Measurements from ENCODE around the gene NBEAL2.
A peak's percentile ranks its signal among the peaks of the same experiment; 100 is the strongest.

Gene NBEAL2

GRCh38 chr3:47000198-47000815 is 20.8 kb downstream of the NBEAL2 start:
- no peak for DNase-seq

GRCh38 chr3:47000922-47001730 is 21.7 kb downstream of the NBEAL2 start:
- DNase-seq: no peak

GRCh38 chr3:47001731-47002170 is 22.3 kb downstream of the NBEAL2 start:
- DNase-seq: no peak

DNA sequence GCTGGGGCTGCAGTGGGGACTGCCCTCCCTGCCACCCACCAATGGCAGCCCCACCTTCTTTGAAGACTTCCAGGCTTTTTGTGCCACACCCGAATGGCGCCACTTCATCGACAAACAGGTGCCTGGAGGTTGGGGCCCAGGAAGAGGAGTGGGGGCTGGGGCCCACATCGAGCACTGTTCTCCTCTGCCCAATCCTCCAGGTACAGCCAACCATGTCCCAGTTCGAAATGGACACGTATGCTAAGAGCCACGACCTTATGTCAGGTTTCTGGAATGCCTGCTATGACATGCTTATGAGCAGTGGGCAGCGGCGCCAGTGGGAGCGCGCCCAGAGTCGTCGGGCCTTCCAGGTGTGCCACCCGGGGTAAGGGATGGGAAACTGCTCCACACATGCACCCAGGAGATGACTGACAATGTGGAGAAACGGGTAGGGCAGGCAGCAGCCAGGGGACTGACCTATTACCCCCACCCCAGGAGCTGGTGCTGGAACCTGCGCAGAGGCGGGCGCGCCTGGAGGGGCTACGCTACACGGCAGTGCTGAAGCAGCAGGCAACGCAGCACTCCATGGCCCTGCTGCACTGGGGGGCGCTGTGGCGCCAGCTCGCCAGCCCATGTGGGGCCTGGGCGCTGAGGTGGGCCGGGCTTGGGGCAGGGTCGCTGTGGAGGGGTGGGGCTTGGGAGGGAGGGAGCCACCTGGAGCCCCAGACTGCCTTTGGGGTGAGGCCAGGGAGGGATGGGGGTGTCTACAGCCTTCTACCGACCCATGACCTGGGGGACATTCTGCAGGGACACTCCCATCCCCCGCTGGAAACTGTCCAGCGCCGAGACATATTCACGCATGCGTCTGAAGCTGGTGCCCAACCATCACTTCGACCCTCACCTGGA is 22.9 kb downstream of the NBEAL2 start:
- DNase-seq: no peak

- DNase-seq: no peak
Observed at GRCh38 chr3:47003056-47003410, 23.6 kb downstream of the NBEAL2 start.

GRCh38 chr3:47003461-47004368 is 24.2 kb downstream of the NBEAL2 start:
- DNase-seq: no peak

GRCh38 chr3:47004369-47005211 is 25.1 kb downstream of the NBEAL2 start:
- no peak for DNase-seq

GRCh38 chr3:47005212-47006144 is 26.0 kb downstream of the NBEAL2 start:
- no peak for DNase-seq

GRCh38 chr3:47006145-47006651 is 26.7 kb downstream of the NBEAL2 start:
- DNase-seq: no peak

DNA sequence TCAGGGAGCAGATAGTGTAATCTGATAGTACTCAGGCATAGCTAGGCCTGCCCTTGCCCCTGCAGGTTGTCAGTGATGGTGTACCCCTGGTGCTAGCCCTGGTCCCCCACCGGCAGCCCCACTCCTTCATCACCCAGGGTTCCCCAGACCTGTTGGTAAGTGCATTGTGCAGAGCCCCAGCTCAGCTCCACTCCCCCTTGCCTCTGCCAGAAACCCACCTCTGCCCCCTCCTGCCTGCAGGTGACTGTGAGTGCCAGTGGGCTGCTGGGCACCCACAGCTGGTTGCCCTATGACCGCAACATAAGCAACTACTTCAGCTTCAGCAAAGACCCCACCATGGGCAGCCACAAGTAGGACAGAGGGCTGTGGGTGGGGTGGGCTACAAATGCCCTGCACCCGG is 27.5 kb downstream of the NBEAL2 start:
- no peak for DNase-seq

DNA sequence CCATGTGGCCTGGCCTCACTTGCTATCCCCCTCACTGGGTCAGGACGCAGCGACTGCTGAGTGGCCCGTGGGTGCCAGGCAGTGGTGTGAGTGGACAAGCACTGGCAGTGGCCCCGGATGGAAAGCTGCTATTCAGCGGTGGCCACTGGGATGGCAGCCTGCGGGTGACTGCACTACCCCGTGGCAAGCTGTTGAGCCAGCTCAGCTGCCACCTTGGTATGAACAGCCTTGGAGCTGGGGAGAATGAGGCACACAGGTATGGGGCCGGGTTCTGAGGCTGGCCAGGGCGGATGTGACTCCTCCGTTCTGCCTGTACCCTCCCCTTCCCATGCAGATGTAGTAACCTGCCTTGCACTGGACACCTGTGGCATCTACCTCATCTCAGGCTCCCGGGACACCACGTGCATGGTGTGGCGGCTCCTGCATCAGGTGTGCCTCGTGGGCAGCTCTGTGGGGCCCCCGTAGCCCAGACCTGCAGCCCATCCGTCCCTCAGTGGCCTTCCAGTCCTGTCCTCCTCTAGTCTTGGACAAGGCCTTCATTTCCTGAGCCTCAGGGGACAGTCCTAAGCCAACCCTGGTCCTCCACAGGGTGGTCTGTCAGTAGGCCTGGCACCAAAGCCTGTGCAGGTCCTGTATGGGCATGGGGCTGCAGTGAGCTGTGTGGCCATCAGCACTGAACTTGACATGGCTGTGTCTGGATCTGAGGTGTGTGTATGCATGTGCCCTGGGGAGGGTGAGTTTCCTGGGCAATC is 28.2 kb downstream of the NBEAL2 start:
- no peak for DNase-seq

DNA sequence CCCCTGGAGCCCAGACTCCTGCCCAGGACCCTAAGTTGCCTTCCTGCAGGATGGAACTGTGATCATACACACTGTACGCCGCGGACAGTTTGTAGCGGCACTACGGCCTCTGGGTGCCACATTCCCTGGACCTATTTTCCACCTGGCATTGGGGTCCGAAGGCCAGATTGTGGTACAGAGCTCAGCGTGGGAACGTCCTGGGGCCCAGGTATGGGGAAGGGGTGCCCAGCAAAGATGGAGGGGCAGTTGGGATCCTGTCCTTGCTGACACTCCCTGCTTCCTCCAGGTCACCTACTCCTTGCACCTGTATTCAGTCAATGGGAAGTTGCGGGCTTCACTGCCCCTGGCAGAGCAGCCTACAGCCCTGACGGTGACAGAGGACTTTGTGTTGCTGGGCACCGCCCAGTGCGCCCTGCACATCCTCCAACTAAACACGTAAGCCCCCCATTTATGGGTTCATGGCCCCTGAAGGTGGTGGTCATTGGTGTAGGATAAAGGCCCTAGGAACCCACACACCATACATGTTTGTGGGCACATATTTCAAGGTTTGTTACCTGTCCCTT is 28.8 kb downstream of the NBEAL2 start:
- DNase-seq: no peak

DNA sequence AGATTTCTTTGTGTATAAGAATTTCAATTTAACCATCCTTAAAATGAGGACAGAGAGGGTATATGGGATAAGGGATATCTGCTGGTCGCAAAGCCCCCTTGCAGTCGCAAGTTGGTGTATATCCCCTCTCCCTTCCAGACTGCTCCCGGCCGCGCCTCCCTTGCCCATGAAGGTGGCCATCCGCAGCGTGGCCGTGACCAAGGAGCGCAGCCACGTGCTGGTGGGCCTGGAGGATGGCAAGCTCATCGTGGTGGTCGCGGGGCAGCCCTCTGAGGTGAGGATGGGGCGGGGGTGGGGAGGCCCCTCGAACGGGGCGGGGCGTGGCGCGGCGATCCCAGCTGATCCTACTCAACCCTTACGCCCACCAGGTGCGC is 29.4 kb downstream of the NBEAL2 start:
- no peak for DNase-seq

DNA sequence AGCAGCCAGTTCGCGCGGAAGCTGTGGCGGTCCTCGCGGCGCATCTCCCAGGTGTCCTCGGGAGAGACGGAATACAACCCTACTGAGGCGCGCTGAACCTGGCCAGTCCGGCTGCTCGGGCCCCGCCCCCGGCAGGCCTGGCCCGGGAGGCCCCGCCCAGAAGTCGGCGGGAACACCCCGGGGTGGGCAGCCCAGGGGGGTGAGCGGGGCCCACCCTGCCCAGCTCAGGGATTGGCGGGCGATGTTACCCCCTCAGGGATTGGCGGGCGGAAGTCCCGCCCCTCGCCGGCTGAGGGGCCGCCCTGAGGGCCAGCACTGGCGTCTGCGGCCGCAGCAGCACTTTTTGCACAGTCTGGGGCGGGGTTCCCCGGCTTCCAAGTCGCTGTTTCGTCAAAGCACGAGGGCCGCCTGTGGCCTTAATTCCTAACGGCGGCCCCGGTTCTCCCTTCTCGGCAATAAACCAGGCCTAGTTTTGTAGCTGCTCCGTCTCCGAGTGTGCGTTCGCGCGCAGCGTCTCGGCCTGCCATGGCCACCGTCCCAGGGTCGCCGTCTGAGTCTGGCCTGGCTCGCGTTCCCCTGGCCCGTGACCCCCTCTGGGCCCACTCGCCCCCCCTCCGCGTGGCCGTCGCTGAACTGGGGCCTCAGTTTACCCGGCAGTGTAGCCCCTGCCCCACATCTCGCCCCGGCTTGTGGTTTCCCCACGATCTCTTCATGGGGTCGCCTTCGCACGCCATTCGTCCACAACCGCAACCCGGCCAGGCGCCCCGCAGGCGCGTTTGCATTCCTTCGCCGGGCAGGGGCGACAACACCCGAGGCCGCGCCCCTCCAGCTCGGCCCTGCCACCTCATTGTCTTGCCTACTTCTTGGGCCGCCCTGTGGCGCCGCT is 30.0 kb downstream of the NBEAL2 start:
- peak in 1 of 2 donors; percentile 60 for DNase-seq

DNA sequence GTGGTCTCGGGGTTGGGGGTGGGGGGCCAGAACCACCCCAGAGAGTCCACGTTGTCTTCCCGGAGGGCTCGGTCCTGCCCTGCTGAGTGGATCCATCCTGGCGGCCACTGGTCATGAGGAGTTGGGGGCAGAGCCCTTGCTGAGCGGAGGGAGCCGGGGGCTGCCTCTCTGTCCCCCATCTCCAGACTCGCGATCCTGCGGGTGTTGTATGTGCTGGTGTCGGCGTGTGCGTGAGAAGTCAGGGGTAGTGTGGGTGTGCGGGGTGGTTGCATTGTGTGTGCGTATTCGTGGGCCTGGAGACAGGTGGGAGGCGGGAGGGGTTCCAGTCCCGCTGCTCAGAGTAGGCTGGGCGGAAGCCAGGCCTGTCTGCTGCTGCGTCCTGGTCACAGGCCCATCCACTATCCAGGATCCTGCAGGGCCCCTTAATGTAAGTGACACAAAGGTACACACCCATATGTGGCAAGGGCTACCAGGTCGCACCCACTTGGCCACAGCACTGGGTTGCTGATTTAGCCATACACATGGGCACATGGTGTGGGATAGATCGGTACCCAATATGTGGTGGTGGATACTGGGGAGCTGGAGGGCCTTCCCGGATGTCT is 30.7 kb downstream of the NBEAL2 start:
- no peak for DNase-seq

DNA sequence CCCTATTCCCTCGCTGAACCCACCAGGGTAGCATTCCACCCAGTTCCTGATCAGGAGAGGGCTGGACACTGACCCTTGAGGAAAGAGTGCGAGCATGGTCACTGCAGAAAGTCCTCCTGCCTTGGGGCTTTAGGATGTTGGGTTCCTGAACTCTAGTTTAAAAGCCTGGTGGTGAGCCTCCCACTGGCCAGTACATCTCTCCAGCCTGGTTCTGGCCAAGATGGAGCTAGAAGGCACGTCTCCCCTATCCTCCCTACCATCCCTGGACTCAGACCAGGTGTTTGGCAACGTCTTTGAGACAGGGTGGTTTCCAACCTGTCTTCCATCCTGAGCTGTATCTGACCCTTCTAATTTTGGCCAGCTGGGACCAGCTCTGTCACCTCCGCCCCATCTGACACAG is 31.4 kb downstream of the NBEAL2 start:
- no peak for DNase-seq

DNA sequence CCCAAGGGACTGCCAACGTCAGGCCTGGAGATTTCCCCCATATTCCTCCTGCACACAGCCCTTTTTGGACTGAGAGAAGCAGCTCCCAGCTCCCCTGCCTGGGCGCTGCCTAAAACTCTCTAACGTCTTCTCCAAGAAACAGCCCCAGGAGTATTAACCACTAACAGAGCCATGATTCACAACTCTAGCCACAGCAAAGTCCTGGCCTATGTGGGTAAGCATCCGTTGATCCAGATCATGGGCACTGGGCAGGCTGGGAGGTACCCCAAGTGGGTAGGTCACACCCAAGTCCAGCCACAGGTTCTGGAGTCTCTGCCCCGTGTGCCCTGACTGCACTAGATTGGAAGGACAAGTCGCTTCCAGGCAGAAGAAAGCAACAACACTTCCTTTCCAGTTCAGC is 31.9 kb downstream of the NBEAL2 start:
- no peak for DNase-seq
